HG02938 (cell line): ENCODE data around the gene IL31RA.
A peak's percentile ranks its signal among the peaks of the same experiment; 100 is the strongest.

Experiments
- ATAC-seq: cut with Tn5 transposase; IDR thresholded peaks from one replicate; pipeline ENCODE4 v1.9.1; 2021; ENCODE audit warnings: mild to moderate bottlenecking, moderate library complexity; ENCODE audit not compliant: unreplicated experiment

The IL31RA gene

GRCh38 chr5:55900068-55900467 is 48.9 kb downstream of the IL31RA start:
- no peak for ATAC-seq

GRCh38 chr5:55900776-55901175 is 49.6 kb downstream of the IL31RA start:
- no peak for ATAC-seq

GRCh38 chr5:55902696-55903095 is 51.5 kb downstream of the IL31RA start:
- ATAC-seq = no peak

- ATAC-seq = peak; percentile 96
These were observed 52.1 kb downstream of the IL31RA start for GRCh38 chr5:55903121-55903701.

GRCh38 chr5:55904152-55904551 is 53.0 kb downstream of the IL31RA start:
- ATAC-seq = no peak

GRCh38 chr5:55905251-55905650 is 54.1 kb downstream of the IL31RA start:
- no peak for ATAC-seq

GRCh38 chr5:55907927-55908326 is 56.8 kb downstream of the IL31RA start:
- no peak for ATAC-seq

- ATAC-seq = no peak
These were observed 57.6 kb downstream of the IL31RA start for GRCh38 chr5:55908804-55909203.

- no peak for ATAC-seq
These were observed 60.9 kb downstream of the IL31RA start for GRCh38 chr5:55911784-55912653.

GRCh38 chr5:55913466-55914413 is 62.6 kb downstream of the IL31RA start:
- peak; percentile 96 for ATAC-seq

GRCh38 chr5:55914971-55915370 is 63.8 kb downstream of the IL31RA start:
- no peak for ATAC-seq

GRCh38 chr5:55915783-55916182 is 64.6 kb downstream of the IL31RA start:
- ATAC-seq = no peak

- ATAC-seq = no peak
These were observed 65.8 kb downstream of the IL31RA start for GRCh38 chr5:55916986-55917385.

GRCh38 chr5:55917402-55918086 is 66.4 kb downstream of the IL31RA start:
- ATAC-seq = no peak

- no peak for ATAC-seq
These were observed 67.2 kb downstream of the IL31RA start for GRCh38 chr5:55918087-55919035.

- no peak for ATAC-seq
These were observed 68.5 kb downstream of the IL31RA start for GRCh38 chr5:55919625-55920024.

- no peak for ATAC-seq
These were observed 69.6 kb downstream of the IL31RA start for GRCh38 chr5:55920784-55921183.

GRCh38 chr5:55921617-55922016 is 70.5 kb downstream of the IL31RA start:
- ATAC-seq = no peak

- ATAC-seq = no peak
These were observed 72.1 kb downstream of the IL31RA start for GRCh38 chr5:55923177-55923771.
